HCT116 (cell line): ENCODE results near the gene ALOX12B. TPM values are rescaled to one million over a fixed set of nuclear protein-coding genes. Genes with fewer than 3 reads are reported as not detected.
"Not testable (repeated sequence)": the region's sequence is repeated elsewhere in the genome, so short reads cannot be mapped to it uniquely, and the experiment has no call there.

Source experiments
- ATAC-seq: fragments of 200-7000 bp; cut with Tn5 transposase; 2 replicates; pipeline ENCODE4 v1.9.1; 2020; ENCODE audit warnings: mild to moderate bottlenecking, moderate library complexity
- BruUV-seq: library from RNA; stranded (reverse); fragments of 400-500 nt; replicated peaks from 2 replicates; lab custom pipeline; 2021; lab: Mats Ljungman, UMichigan
- CTCF ChIA-PET: fragments of 300-600 bp; sonication (Branson Sonifier 250); formaldehyde crosslinking; loops from one replicate; lab custom pipeline; 2021; ENCODE audit warnings: antibody characterized with exemption; lab: Charles Lee
- POLR2A ChIA-PET: fragments of 300-600, 350-600 bp; sonication (Branson Sonifier 250); formaldehyde crosslinking; loops from one replicate; lab custom pipeline; 2021; ENCODE audit warnings: antibody characterized with exemption; lab: Charles Lee
- RAD21 ChIA-PET, 2 experiments: fragments of 300-600 bp; sonication (Branson Sonifier 250); formaldehyde crosslinking; loops; one replicate each; lab custom pipeline; 2023; ENCODE audit warnings: low total read pairs in 2 of 2; ENCODE audit not compliant: uncharacterized antibody in 2 of 2, unreplicated experiment in 2 of 2, low non-redundant PET in 1 of 2; lab: Charles Lee
- DNase-seq: peaks from one replicate; pipeline ENCODE4 v3.0.0-alpha.2; 2010; ENCODE audit warnings: low read depth, low spot score
- H2AFZ ChIP-seq: fragments of 200-600 bp; shearing (Covaris generic), sonication (generic); 2 replicates; pipeline ENCODE4 v1.6.1; 2017; ENCODE audit warnings: low read depth, mixed run types, mixed read lengths, antibody characterized with exemption, low read length; ENCODE audit not compliant: poor library complexity, severe bottlenecking
- H3K27ac ChIP-seq: 2 replicates; pipeline ENCODE4 v1.5.1; 2012; ENCODE audit warnings: low read depth, low read length
- H3K27me3 ChIP-seq: fragments of 200-600 bp; sonication (generic); 2 replicates; pipeline ENCODE4 v1.6.1; 2016; ENCODE audit warnings: mixed run types, low read length, mixed read lengths; ENCODE audit not compliant: insufficient read depth
- H3K36me3 ChIP-seq, 2 experiments: fragments of 200-500 bp in 1 of 2; fragments of 200-600 bp in 1 of 2; sonication (Bioruptor generic) in 1 of 2; sonication (generic) in 1 of 2; 2 replicates each; pipeline versions ENCODE4 v1.5.1 to v1.6.1; 2014 to 2016; ENCODE audit warnings: low read length in 2 of 2, inconsistent platforms in 1 of 2, mixed read lengths in 1 of 2, mixed run types in 1 of 2; ENCODE audit not compliant: insufficient read depth in 2 of 2, control insufficient read depth in 1 of 2
- H3K4me1 ChIP-seq, 2 experiments: fragments of 200-600 bp in 1 of 2; sonication (generic) in 1 of 2; 2 replicates each; pipeline versions ENCODE4 v1.5.1 to v1.6.1; 2012 to 2017; ENCODE audit warnings: low read length in 2 of 2, inconsistent platforms in 1 of 2, mild to moderate bottlenecking in 1 of 2, mixed read lengths in 1 of 2, mixed run types in 1 of 2, moderate library complexity in 1 of 2; ENCODE audit not compliant: insufficient read depth in 2 of 2, control insufficient read depth in 1 of 2
- H3K4me2 ChIP-seq: fragments of 200-600 bp; sonication (generic); 2 replicates; pipeline ENCODE4 v1.6.1; 2017; ENCODE audit warnings: mixed run types, low read length, mixed read lengths
- H3K4me3 ChIP-seq, 2 experiments: fragments of 200-600 bp in 1 of 2; sonication (generic) in 1 of 2; replicated peaks in 1 of 2; 2 replicates each; pipeline ENCODE4 v1.5.1; 2011 to 2016; ENCODE audit warnings: low read length in 2 of 2, control low read depth in 1 of 2, low read depth in 1 of 2, mild to moderate bottlenecking in 1 of 2, mixed read lengths in 1 of 2, mixed run types in 1 of 2
- H3K79me2 ChIP-seq: fragments of 200-600 bp; sonication (generic); 2 replicates; pipeline ENCODE4 v1.6.1; 2017; ENCODE audit warnings: mild to moderate bottlenecking, mixed run types, low read length, moderate library complexity, mixed read lengths; ENCODE audit not compliant: insufficient read depth
- H3K9ac ChIP-seq: fragments of 200-600 bp; sonication (generic); 2 replicates; pipeline ENCODE4 v1.6.1; 2016; ENCODE audit warnings: low read length, mixed read lengths
- H3K9me2 ChIP-seq: fragments of 200-600 bp; sonication (generic), shearing (Covaris generic); 2 replicates; pipeline ENCODE4 v1.6.1; 2017; ENCODE audit warnings: mixed run types, mild to moderate bottlenecking, moderate library complexity; ENCODE audit not compliant: insufficient read depth
- H3K9me3 ChIP-seq, 2 experiments: fragments of 200-500 bp in 1 of 2; fragments of 200-600 bp in 1 of 2; sonication (Bioruptor generic) in 1 of 2; sonication (generic) in 1 of 2; 2 replicates each; pipeline ENCODE4 v1.6.1; 2014 to 2017; ENCODE audit warnings: low read length in 2 of 2, mixed read lengths in 2 of 2, inconsistent platforms in 1 of 2, low read depth in 1 of 2, mild to moderate bottlenecking in 1 of 2, mixed run types in 1 of 2, moderate library complexity in 1 of 2; ENCODE audit not compliant: control insufficient read depth in 1 of 2, insufficient read depth in 1 of 2
- H4K20me1 ChIP-seq: fragments of 200-600 bp; sonication (generic), shearing (Covaris generic); 2 replicates; pipeline ENCODE4 v1.6.1; 2017; ENCODE audit warnings: mixed run types, mild to moderate bottlenecking, moderate library complexity; ENCODE audit not compliant: insufficient read depth
- CBX3 ChIP-seq: IDR thresholded peaks from 2 replicates; pipeline ENCODE4 v1.6.1; 2012; ENCODE audit warnings: low read depth
- CEBPB ChIP-seq: IDR thresholded peaks from 2 replicates; pipeline ENCODE4 v1.6.1; 2012; ENCODE audit warnings: low read depth
- ELF1 ChIP-seq: IDR thresholded peaks from 2 replicates; pipeline ENCODE4 v1.6.1; 2012; ENCODE audit warnings: low read depth, borderline replicate concordance
- EZH2phosphoT487 ChIP-seq: fragments of 200-600 bp; IDR thresholded peaks from 2 replicates; pipeline ENCODE4 v1.6.1; 2018; ENCODE audit warnings: antibody characterized with exemption, borderline replicate concordance
- FOSL1 ChIP-seq: IDR thresholded peaks from 2 replicates; pipeline ENCODE4 v1.6.1; 2012; ENCODE audit warnings: low read depth
- RAD21 ChIP-seq: IDR thresholded peaks from 2 replicates; pipeline ENCODE4 v1.6.1; 2012; ENCODE audit warnings: low read depth, mild to moderate bottlenecking
- YY1 ChIP-seq: IDR thresholded peaks from 2 replicates; pipeline ENCODE4 v1.6.1; 2011; ENCODE audit warnings: low read length, low read depth, moderate library complexity, mild to moderate bottlenecking; ENCODE audit not compliant: insufficient replicate concordance; ENCODE audit errors: extremely low read depth
- intact Hi-C: fragments of 100-400 bp; cut with micrococcal nuclease; formaldehyde crosslinking; loops from 2 replicates; pipeline ENCODE4 v1.10.0; 2022
- total RNA-seq: library from RNA; stranded (reverse); gene quantifications from one replicate; pipeline ENCODE4 v1.2.1, GENCODE V29; 2021; ENCODE audit not compliant: unreplicated experiment

Gene ALOX12B
- total RNA-seq, 1 experiment from 2014 or later, result 3.8 TPM

GRCh38 chr17:8108972-8109660 lies 21.6 kb upstream of the ALOX12B start:
- no peaks in the 10 kb centered on the region for H3K9me3 ChIP-seq
- no peaks in the 10 kb centered on the region for H4K20me1 ChIP-seq
- TF ChIP-seq CBX3 (no peak), FOSL1 (no peak), YY1 (no peak), EZH2phosphoT487 (no peak), RAD21 (no peak), CEBPB (no peak), ELF1 (no peak)
- TF ChIP-seq, all 23 proteins: peak for 0
- H3K79me2 ChIP-seq, result no peaks in the 10 kb centered on the region
- BruUV-seq, result no TSS peak
- H2AFZ ChIP-seq, result no peak overlapping the region
- no peak overlapping the region for H3K9ac ChIP-seq
- no peak overlapping the region for H3K4me3 ChIP-seq
- RAD21 ChIA-PET, result no interaction called here
- no peaks in the 10 kb centered on the region for H3K27me3 ChIP-seq
- no peak for ATAC-seq
- no peak overlapping the region for H3K4me2 ChIP-seq
- H3K4me1 ChIP-seq, result peaks cover 0 to 9% of the 10 kb centered on the region in 2 experiments; a peak in 2 of 4 replicates
- no peak overlapping the region for H3K27ac ChIP-seq
- no peak for DNase-seq
- intact Hi-C loops, result no loop called here
- CTCF ChIA-PET, result interaction anchor here (0.6 to 2.3 kb wide), 6 partner anchors 10 to 49 kb away, joined by 3 to 10 read pairs (median 4); no protein-coding TSS in a partner anchor
- no peaks in the 10 kb centered on the region for H3K36me3 ChIP-seq
- no peaks in the 10 kb centered on the region for H3K9me2 ChIP-seq
- POLR2A ChIA-PET, result no interaction called here

- ATAC-seq, H3K9me3 ChIP-seq, H3K9me2 ChIP-seq, DNase-seq, H3K4me3 ChIP-seq, H4K20me1 ChIP-seq, H3K79me2 ChIP-seq, H3K4me2 ChIP-seq, RAD21 ChIA-PET, H3K9ac ChIP-seq, H3K27me3 ChIP-seq, BruUV-seq, H3K27ac ChIP-seq, H3K36me3 ChIP-seq, intact Hi-C loops, H2AFZ ChIP-seq: not testable (repeated sequence)
- peaks cover 0 to 19% of the 10 kb centered on the region in 2 experiments; a peak in 3 of 4 replicates for H3K4me1 ChIP-seq
- ChIA-PET POLR2A (interaction anchor here (1.9 kb wide), 1 partner anchor 13 kb away, joined by 5 read pairs; no protein-coding TSS in a partner anchor), CTCF (interaction anchor here (1.0 to 2.2 kb wide), 4 partner anchors 12 to 47 kb away, joined by 3 to 8 read pairs (median 4); no protein-coding TSS in a partner anchor)
These were observed 19.5 kb upstream of the ALOX12B start for GRCh38 chr17:8106980-8107379.
